IPS-18c (cell line): ENCODE measurements around the gene PEAK1.

Experiments
- H3K4me3 ChIP-seq: 2 replicates; pipeline ENCODE4 v1.7.0; 2013; ENCODE audit warnings: low read depth, mild to moderate bottlenecking, low read length, moderate library complexity; ENCODE audit not compliant: insufficient read depth
- H3K9me3 ChIP-seq: one replicate; pipeline ENCODE4 v1.6.1; 2013; ENCODE audit warnings: mild to moderate bottlenecking, low read length, moderate library complexity; ENCODE audit not compliant: control insufficient read depth, insufficient read depth

PEAK1 gene

GRCh38 chr15:77352887-77353286, 67.0 kb downstream of the PEAK1 start:
- H3K4me3 ChIP-seq: no peak overlapping the region

GRCh38 chr15:77350792-77351191, 69.1 kb downstream of the PEAK1 start:
- Histone ChIP-seq H3K9me3 (no peaks in the 10 kb centered on the region), H3K4me3 (no peak overlapping the region)

More at GRCh38 chr15:77352887-77353286, 67.0 kb downstream of the PEAK1 start:
- H3K9me3 ChIP-seq: no peaks in the 10 kb centered on the region

DNA sequence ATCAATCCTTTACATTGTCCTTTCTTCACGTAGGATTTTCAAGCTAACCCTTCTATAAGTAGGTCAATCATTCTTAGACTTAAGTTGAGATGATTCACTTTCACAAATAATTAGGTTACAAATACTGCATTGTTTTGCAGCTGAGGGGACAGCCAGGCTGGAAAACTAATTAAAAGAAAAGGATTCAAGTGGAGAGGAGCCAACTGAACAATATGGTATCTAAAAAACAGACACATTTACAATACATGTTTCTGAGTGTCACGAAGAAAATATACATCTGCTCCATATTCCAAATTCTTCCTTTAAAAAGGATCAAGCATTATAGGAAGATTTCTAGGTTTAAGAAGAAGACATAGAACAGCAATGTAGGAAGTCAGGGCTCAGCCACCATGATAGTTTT, 70.2 kb downstream of the PEAK1 start:
- H3K4me3 ChIP-seq: no peak overlapping the region
- H3K9me3 ChIP-seq: no peaks in the 10 kb centered on the region

- Histone ChIP-seq H3K4me3 (no peak overlapping the region), H3K9me3 (no peaks in the 10 kb centered on the region)
Observed at GRCh38 chr15:77348511-77348910, 71.4 kb downstream of the PEAK1 start.

DNA sequence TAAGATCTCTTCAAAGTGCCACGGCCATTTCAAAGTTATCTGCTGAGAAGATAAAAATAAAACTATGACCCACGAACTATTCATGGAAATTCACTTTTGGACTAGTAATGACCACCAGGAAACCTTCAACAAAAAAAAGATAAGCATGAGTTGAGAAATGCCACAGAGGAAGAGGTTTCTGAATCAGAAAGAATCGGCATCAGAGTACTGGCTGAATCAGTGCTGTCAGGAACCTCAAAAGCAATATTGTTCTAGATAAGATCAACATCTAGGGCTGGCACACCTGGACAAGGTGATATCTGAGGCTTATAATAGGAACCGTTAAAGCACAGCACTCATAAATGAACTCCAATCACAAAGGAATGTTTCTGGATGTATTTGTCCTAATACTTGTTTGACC, 72.7 kb downstream of the PEAK1 start:
- Histone ChIP-seq H3K9me3 (no peaks in the 10 kb centered on the region), H3K4me3 (no peak overlapping the region)

GRCh38 chr15:77346245-77347036, 73.5 kb downstream of the PEAK1 start:
- H3K4me3 ChIP-seq: no peak overlapping the region
- no peaks in the 10 kb centered on the region for H3K9me3 ChIP-seq

DNA sequence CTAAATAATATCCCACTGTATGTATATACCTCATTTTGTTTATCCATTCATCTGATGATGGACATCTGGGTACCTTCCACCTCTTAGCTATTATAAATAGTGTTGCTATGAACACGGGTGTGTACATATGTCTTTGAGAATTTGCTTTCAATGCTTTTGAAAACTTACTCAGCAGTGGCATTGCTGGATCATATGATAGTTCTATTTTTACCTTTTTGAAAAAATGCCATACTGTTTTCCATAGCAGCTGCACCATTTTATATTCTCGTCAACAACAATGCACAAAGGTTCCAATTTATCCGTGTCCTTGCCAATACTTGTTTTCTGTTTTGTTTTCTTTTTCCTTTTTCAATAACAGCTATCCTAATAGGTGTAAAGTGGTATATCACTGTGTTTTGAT, 77.1 kb downstream of the PEAK1 start:
- Histone ChIP-seq H3K9me3 (no peaks in the 10 kb centered on the region), H3K4me3 (no peak overlapping the region)

DNA sequence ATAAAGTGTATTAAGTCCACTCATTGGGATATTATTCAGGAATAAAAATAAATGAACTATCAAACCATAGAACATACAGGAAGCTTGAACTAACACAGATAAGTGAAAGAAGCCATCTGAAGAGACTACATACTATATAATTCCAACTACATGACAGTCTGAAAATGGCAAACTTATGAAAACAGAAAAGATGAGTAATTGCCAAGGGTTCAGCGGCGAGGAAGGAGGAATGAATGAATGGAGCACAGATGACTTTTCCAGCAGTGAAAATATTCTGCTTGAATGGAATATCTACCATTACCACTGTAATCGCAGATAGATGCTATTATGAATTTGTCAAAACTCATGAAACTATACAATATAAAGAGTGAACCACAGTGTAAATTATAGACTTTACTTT, 79.7 kb downstream of the PEAK1 start:
- no peaks in the 10 kb centered on the region for H3K9me3 ChIP-seq

DNA sequence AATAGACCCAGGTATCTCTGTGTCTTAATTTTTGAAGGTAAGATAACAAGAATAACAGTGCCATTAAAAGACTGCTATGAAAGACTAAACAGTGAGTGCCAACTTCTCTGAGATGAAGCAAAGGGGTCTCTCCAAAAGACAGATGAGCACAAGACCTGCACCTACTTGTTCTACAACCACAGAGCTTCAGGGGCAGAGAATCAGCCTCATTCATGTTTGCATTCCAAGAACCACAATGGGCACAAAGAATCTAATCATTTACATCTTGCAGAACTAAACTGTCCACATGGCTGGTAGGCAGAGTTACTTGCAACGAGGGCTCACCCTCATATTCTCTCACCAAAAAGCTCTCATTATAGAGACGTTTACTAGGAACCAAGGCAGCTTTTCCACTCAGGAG, 83.9 kb downstream of the PEAK1 start:
- Histone ChIP-seq H3K4me3 (no peak overlapping the region), H3K9me3 (no peaks in the 10 kb centered on the region)

More for the DNA sequence above, 79.7 kb downstream of the PEAK1 start:
- no peak overlapping the region for H3K4me3 ChIP-seq

DNA sequence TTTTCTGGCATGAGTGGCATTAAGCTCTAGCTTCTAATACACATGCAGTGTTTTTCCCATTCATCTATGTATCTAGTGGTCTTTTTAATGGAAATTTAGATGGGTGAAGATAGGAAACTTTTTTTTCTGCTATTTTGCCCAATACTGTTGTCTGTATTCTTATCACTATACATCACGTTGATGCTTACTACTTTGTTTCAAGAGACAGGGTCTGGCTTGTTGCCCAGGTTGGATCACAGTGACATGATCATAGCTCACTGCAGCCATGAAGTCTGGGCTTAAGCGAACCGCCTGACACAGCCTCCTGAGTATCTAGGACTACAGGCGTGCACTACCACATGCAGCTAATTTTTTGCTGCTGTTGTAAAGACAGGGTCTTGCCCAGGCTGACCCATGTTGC, 84.6 kb downstream of the PEAK1 start:
- Histone ChIP-seq H3K9me3 (no peaks in the 10 kb centered on the region), H3K4me3 (no peak overlapping the region)

DNA sequence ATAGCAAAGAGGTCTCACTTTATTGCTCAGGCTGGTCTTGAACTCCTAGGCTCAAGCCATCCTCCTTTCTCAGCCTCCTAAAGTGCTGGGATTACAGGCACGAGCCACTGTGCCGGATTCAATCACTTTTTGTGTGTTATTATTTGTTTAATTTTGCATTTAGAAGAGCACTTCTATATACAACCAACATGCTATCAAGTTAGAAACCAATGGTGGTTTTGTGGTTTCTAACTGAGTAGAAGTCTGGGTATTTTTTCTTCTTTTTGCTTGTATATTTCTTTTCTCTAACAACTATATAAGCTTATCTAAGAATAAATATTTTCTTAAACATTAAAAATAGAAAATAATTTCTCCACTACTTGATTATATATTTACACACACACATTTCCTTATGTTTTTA, 86.7 kb downstream of the PEAK1 start:
- no peak overlapping the region for H3K4me3 ChIP-seq
- no peaks in the 10 kb centered on the region for H3K9me3 ChIP-seq

DNA sequence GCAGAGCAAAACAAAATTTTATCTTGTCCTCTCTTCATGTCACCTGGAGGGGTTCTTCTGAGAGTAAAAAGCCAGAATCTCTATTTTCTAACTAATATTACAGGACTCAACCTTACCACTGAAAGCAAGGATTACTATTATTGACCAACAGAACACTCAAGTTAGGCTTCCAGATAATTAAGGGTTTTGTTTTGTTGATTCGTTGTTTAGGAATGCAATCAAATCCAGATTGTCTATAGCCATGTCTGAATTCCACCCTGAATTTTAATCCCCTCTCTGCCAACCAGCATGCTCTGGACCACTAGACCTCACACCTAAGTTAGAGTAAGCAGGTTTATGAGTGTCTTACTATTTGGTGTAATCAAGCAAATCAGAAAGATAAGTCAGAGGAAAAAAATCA, 90.7 kb downstream of the PEAK1 start:
- Histone ChIP-seq H3K4me3 (no peak overlapping the region), H3K9me3 (no peaks in the 10 kb centered on the region)

DNA sequence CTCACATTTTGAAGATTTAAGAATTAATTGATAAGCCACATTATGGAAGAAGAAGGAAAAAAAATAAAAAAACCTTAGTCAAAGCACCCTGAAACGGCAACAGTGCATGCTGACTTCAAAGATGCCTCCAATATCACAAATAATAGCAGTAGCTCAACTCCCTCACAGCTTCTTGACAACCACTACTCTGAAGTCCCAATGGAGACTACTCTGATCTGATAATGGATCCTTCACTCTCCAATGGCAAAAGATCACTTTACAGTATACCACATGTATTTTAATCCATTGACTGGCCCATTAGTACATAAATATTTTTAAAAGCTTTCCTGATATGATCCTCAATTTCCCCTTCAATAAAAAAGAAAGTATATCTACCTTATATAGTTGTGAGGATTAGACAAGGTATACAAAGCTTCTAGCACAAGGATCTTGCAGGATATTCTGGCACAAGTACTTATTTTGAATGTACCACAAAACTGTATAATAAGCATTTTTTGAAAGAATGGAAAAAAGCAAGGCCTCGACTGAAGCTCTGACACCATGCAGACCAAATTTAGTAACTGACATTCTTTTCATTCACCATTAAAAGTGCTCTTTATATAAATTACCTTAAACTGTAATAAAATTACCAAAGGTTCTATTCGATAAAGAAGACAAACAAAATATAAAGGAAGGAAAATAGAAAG, 91.9 kb downstream of the PEAK1 start:
- no peaks in the 10 kb centered on the region for H3K9me3 ChIP-seq
- H3K4me3 ChIP-seq: no peak overlapping the region

DNA sequence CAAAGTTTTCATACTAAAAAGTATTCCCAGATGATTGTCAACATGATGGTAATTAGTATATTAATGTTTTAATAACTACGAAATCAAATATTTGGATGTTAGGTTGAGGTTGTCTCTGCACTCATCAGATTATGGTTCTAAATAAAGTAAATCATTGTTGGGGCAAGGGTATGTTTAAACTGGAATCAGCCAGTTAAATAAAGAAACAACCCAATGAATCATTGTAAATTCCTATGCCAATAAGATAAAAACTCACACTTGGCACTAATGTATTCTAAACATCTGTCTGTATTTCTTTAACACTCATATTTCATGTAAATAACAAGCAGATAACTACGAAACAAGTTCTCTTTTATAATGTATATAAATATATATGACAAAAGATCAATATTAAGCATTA, 92.7 kb downstream of the PEAK1 start:
- Histone ChIP-seq H3K9me3 (no peaks in the 10 kb centered on the region), H3K4me3 (no peak overlapping the region)

DNA sequence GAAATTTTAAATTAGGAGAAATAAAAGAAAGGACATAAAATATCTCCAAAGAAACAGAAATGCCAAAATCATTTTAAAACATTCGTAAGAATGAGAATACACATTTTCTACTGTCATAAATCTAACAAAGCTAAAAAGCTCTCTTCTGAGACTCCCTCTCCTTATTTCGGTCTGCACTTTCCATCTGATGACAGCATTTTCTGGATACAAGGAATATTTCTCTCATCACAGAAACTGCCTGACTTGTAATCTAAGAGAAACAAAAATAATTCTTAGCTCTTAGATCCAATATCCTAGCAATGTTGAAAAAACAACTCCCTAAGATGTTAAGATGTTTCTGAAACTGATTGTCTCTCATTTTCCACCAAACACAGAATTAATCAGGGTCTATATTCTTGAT, 93.5 kb downstream of the PEAK1 start:
- no peak overlapping the region for H3K4me3 ChIP-seq

GRCh38 chr15:77312523-77312922, 107.4 kb downstream of the PEAK1 start:
- H3K9me3 ChIP-seq: no peaks in the 10 kb centered on the region

More for the DNA sequence above, 93.5 kb downstream of the PEAK1 start:
- no peaks in the 10 kb centered on the region for H3K9me3 ChIP-seq

GRCh38 chr15:77311618-77312398, 108.1 kb downstream of the PEAK1 start:
- Histone ChIP-seq H3K4me3 (no peak overlapping the region), H3K9me3 (no peaks in the 10 kb centered on the region)

More at GRCh38 chr15:77312523-77312922, 107.4 kb downstream of the PEAK1 start:
- no peak overlapping the region for H3K4me3 ChIP-seq

- Histone ChIP-seq H3K4me3 (no peak overlapping the region), H3K9me3 (no peaks in the 10 kb centered on the region)
Observed at GRCh38 chr15:77311020-77311419, 108.9 kb downstream of the PEAK1 start.
